ENCODE results near the gene VASN.

Gene VASN

GRCh38 chr16:4336701-4337539 is 34.7 kb upstream of the VASN start:
- no peak for TF ChIP-seq TAF1 (IDR thresholded peaks at IDR 0.05; ENCODE audit: borderline replicate concordance, insufficient read depth, low read length)
- no peak for TF ChIP-seq SIN3A (IDR thresholded peaks at IDR 0.05; ENCODE audit: borderline replicate concordance, insufficient read depth, low read length)
- TF ChIP-seq REST (IDR thresholded peaks at IDR 0.05; ENCODE audit: insufficient read depth in 1 of 2, low read depth in 2 of 2, low read length in 2 of 2): no peak
- no peak for TF ChIP-seq FOXP2 (optimal IDR thresholded peaks at IDR 0.05; ENCODE audit: borderline replicate concordance, extremely low read depth, extremely low read length, insufficient read depth)
- no peak for TF ChIP-seq POLR2AphosphoS5 (IDR thresholded peaks at IDR 0.05; ENCODE audit: low read depth, low read length)

GRCh38 chr16:4337540-4338088 is 34.0 kb upstream of the VASN start:
- TF ChIP-seq REST (IDR thresholded peaks at IDR 0.05; ENCODE audit: insufficient read depth in 1 of 2, low read depth in 2 of 2, low read length in 2 of 2) (no peak), POLR2AphosphoS5 (IDR thresholded peaks at IDR 0.05; ENCODE audit: low read depth, low read length) (peak; percentile 39), SIN3A (IDR thresholded peaks at IDR 0.05; ENCODE audit: borderline replicate concordance, insufficient read depth, low read length) (no peak)

- TF ChIP-seq SIN3A (IDR thresholded peaks at IDR 0.05; ENCODE audit: borderline replicate concordance, insufficient read depth, low read length) (no peak), TAF1 (IDR thresholded peaks at IDR 0.05; ENCODE audit: borderline replicate concordance, insufficient read depth, low read length) (no peak), POLR2AphosphoS5 (IDR thresholded peaks at IDR 0.05; ENCODE audit: low read depth, low read length) (no peak), FOXP2 (optimal IDR thresholded peaks at IDR 0.05; ENCODE audit: borderline replicate concordance, extremely low read depth, extremely low read length, insufficient read depth) (no peak), REST (IDR thresholded peaks at IDR 0.05; ENCODE audit: insufficient read depth in 1 of 2, low read depth in 2 of 2, low read length in 2 of 2) (no peak)
Measured at GRCh38 chr16:4338125-4338582, 33.5 kb upstream of the VASN start.

- TF ChIP-seq FOXP2 (optimal IDR thresholded peaks at IDR 0.05; ENCODE audit: borderline replicate concordance, extremely low read depth, extremely low read length, insufficient read depth) (no peak), REST (IDR thresholded peaks at IDR 0.05; ENCODE audit: insufficient read depth in 1 of 2, low read depth in 2 of 2, low read length in 2 of 2) (no peak), POLR2AphosphoS5 (IDR thresholded peaks at IDR 0.05; ENCODE audit: low read depth, low read length) (no peak), TAF1 (IDR thresholded peaks at IDR 0.05; ENCODE audit: borderline replicate concordance, insufficient read depth, low read length) (no peak), SIN3A (IDR thresholded peaks at IDR 0.05; ENCODE audit: borderline replicate concordance, insufficient read depth, low read length) (no peak)
Measured at GRCh38 chr16:4338712-4339299, 32.8 kb upstream of the VASN start.

Measured in PFSK-1 (cell line).